ENCODE results near the gene SPECC1L.
A peak's percentile ranks its signal among the peaks of the same experiment; 100 is the strongest.

SPECC1L gene

GRCh38 chr22:24411256-24412004, 140.8 kb downstream of the SPECC1L start:
- H3K9me3 ChIP-seq (ENCODE audit: control insufficient read depth, low read length) = no peaks in the 10 kb centered on the region
- H3K9ac ChIP-seq (ENCODE audit: low read length) = no peak overlapping the region
- H3K4me3 ChIP-seq (ENCODE audit: low read length) = no peak overlapping the region
- peaks cover 51% of the 10 kb centered on the region for H3K36me3 ChIP-seq (ENCODE audit: control insufficient read depth, insufficient read depth, low read length, severe bottlenecking)
- DNase-seq (ENCODE audit: low read depth) = no peak
- peaks cover 8% of the 10 kb centered on the region for H3K4me1 ChIP-seq (ENCODE audit: control insufficient read depth, insufficient read depth, low read length)
- H3K27me3 ChIP-seq (replicated peaks; ENCODE audit: control insufficient read depth, insufficient read depth, low read length) = no peaks in the 10 kb centered on the region

GRCh38 chr22:24412274-24412673, 141.6 kb downstream of the SPECC1L start:
- Histone ChIP-seq H3K9ac (ENCODE audit: low read length) (no peak overlapping the region), H3K36me3 (ENCODE audit: control insufficient read depth, insufficient read depth, low read length, severe bottlenecking) (peaks cover 55% of the 10 kb centered on the region), H3K4me1 (ENCODE audit: control insufficient read depth, insufficient read depth, low read length) (peaks cover 8% of the 10 kb centered on the region), H3K27me3 (replicated peaks; ENCODE audit: control insufficient read depth, insufficient read depth, low read length) (no peaks in the 10 kb centered on the region), H3K4me3 (ENCODE audit: low read length) (no peak overlapping the region), H3K9me3 (ENCODE audit: control insufficient read depth, low read length) (no peaks in the 10 kb centered on the region)
- no peak for DNase-seq (ENCODE audit: low read depth)

GRCh38 chr22:24413271-24413670, 142.6 kb downstream of the SPECC1L start:
- DNase-seq (ENCODE audit: low read depth) = no peak
- Histone ChIP-seq H3K4me1 (ENCODE audit: control insufficient read depth, insufficient read depth, low read length) (peaks cover 11% of the 10 kb centered on the region), H3K4me3 (ENCODE audit: low read length) (no peak overlapping the region), H3K36me3 (ENCODE audit: control insufficient read depth, insufficient read depth, low read length, severe bottlenecking) (peaks cover 53% of the 10 kb centered on the region), H3K9me3 (ENCODE audit: control insufficient read depth, low read length) (no peaks in the 10 kb centered on the region), H3K27me3 (replicated peaks; ENCODE audit: control insufficient read depth, insufficient read depth, low read length) (no peaks in the 10 kb centered on the region), H3K9ac (ENCODE audit: low read length) (no peak overlapping the region)

- Histone ChIP-seq H3K4me3 (ENCODE audit: low read length) (no peak overlapping the region), H3K27me3 (replicated peaks; ENCODE audit: control insufficient read depth, insufficient read depth, low read length) (no peaks in the 10 kb centered on the region), H3K4me1 (ENCODE audit: control insufficient read depth, insufficient read depth, low read length) (peaks cover 11% of the 10 kb centered on the region), H3K9ac (ENCODE audit: low read length) (no peak overlapping the region), H3K36me3 (ENCODE audit: control insufficient read depth, insufficient read depth, low read length, severe bottlenecking) (peaks cover 49% of the 10 kb centered on the region), H3K9me3 (ENCODE audit: control insufficient read depth, low read length) (no peaks in the 10 kb centered on the region)
- no peak for DNase-seq (ENCODE audit: low read depth)
Measured at GRCh38 chr22:24413736-24414385, 143.2 kb downstream of the SPECC1L start.

- no peak overlapping the region for H3K9ac ChIP-seq (ENCODE audit: low read length)
- peaks cover 11% of the 10 kb centered on the region for H3K4me1 ChIP-seq (ENCODE audit: control insufficient read depth, insufficient read depth, low read length)
- H3K36me3 ChIP-seq (ENCODE audit: control insufficient read depth, insufficient read depth, low read length, severe bottlenecking) = peaks cover 49% of the 10 kb centered on the region
- no peak for DNase-seq (ENCODE audit: low read depth)
- no peaks in the 10 kb centered on the region for H3K9me3 ChIP-seq (ENCODE audit: control insufficient read depth, low read length)
- H3K27me3 ChIP-seq (replicated peaks; ENCODE audit: control insufficient read depth, insufficient read depth, low read length) = no peaks in the 10 kb centered on the region
- H3K4me3 ChIP-seq (ENCODE audit: low read length) = no peak overlapping the region
Measured at GRCh38 chr22:24414523-24414922, 143.9 kb downstream of the SPECC1L start.

GRCh38 chr22:24414984-24415945, 144.6 kb downstream of the SPECC1L start:
- peaks cover 49% of the 10 kb centered on the region for H3K36me3 ChIP-seq (ENCODE audit: control insufficient read depth, insufficient read depth, low read length, severe bottlenecking)
- H3K9ac ChIP-seq (ENCODE audit: low read length) = no peak overlapping the region
- peak; percentile 27 for DNase-seq (ENCODE audit: low read depth)
- no peaks in the 10 kb centered on the region for H3K27me3 ChIP-seq (replicated peaks; ENCODE audit: control insufficient read depth, insufficient read depth, low read length)
- peaks cover 6% of the 10 kb centered on the region for H3K4me1 ChIP-seq (ENCODE audit: control insufficient read depth, insufficient read depth, low read length)
- H3K9me3 ChIP-seq (ENCODE audit: control insufficient read depth, low read length) = no peaks in the 10 kb centered on the region
- H3K4me3 ChIP-seq (ENCODE audit: low read length) = no peak overlapping the region

- no peaks in the 10 kb centered on the region for H3K27me3 ChIP-seq (replicated peaks; ENCODE audit: control insufficient read depth, insufficient read depth, low read length)
- no peak for DNase-seq (ENCODE audit: low read depth)
- H3K9ac ChIP-seq (ENCODE audit: low read length) = no peak overlapping the region
- no peaks in the 10 kb centered on the region for H3K9me3 ChIP-seq (ENCODE audit: control insufficient read depth, low read length)
- no peak overlapping the region for H3K4me3 ChIP-seq (ENCODE audit: low read length)
- peaks cover 3% of the 10 kb centered on the region for H3K4me1 ChIP-seq (ENCODE audit: control insufficient read depth, insufficient read depth, low read length)
- H3K36me3 ChIP-seq (ENCODE audit: control insufficient read depth, insufficient read depth, low read length, severe bottlenecking) = peaks cover 49% of the 10 kb centered on the region
Measured at GRCh38 chr22:24416095-24416494, 145.5 kb downstream of the SPECC1L start.

- Histone ChIP-seq H3K9me3 (ENCODE audit: control insufficient read depth, low read length) (no peaks in the 10 kb centered on the region), H3K9ac (ENCODE audit: low read length) (no peak overlapping the region), H3K36me3 (ENCODE audit: control insufficient read depth, insufficient read depth, low read length, severe bottlenecking) (peaks cover 48% of the 10 kb centered on the region), H3K4me3 (ENCODE audit: low read length) (no peak overlapping the region), H3K4me1 (ENCODE audit: control insufficient read depth, insufficient read depth, low read length) (peaks cover 3% of the 10 kb centered on the region), H3K27me3 (replicated peaks; ENCODE audit: control insufficient read depth, insufficient read depth, low read length) (no peaks in the 10 kb centered on the region)
- no peak for DNase-seq (ENCODE audit: low read depth)
Measured at GRCh38 chr22:24416611-24417010, 146.0 kb downstream of the SPECC1L start.

- H3K36me3 ChIP-seq (ENCODE audit: control insufficient read depth, insufficient read depth, low read length, severe bottlenecking) = peaks cover 44% of the 10 kb centered on the region
- H3K9ac ChIP-seq (ENCODE audit: low read length) = no peak overlapping the region
- no peak overlapping the region for H3K4me3 ChIP-seq (ENCODE audit: low read length)
- H3K4me1 ChIP-seq (ENCODE audit: control insufficient read depth, insufficient read depth, low read length) = peaks cover 3% of the 10 kb centered on the region
- H3K27me3 ChIP-seq (replicated peaks; ENCODE audit: control insufficient read depth, insufficient read depth, low read length) = no peaks in the 10 kb centered on the region
- H3K9me3 ChIP-seq (ENCODE audit: control insufficient read depth, low read length) = no peaks in the 10 kb centered on the region
- DNase-seq (ENCODE audit: low read depth) = no peak
Measured at GRCh38 chr22:24417200-24417599, 146.6 kb downstream of the SPECC1L start.

- H3K9ac ChIP-seq (ENCODE audit: low read length) = no peak overlapping the region
- DNase-seq (ENCODE audit: low read depth) = no peak
- H3K9me3 ChIP-seq (ENCODE audit: control insufficient read depth, low read length) = no peaks in the 10 kb centered on the region
- H3K4me3 ChIP-seq (ENCODE audit: low read length) = no peak overlapping the region
- H3K36me3 ChIP-seq (ENCODE audit: control insufficient read depth, insufficient read depth, low read length, severe bottlenecking) = peaks cover 35% of the 10 kb centered on the region
- peaks cover 3% of the 10 kb centered on the region for H3K4me1 ChIP-seq (ENCODE audit: control insufficient read depth, insufficient read depth, low read length)
- no peaks in the 10 kb centered on the region for H3K27me3 ChIP-seq (replicated peaks; ENCODE audit: control insufficient read depth, insufficient read depth, low read length)
Measured at GRCh38 chr22:24417901-24418641, 147.4 kb downstream of the SPECC1L start.
